Astrocyte of the spinal cord (primary cell): Measurements from ENCODE around the gene RAB31.
A peak's percentile ranks its signal among the peaks of the same experiment; 100 is the strongest.
"Not testable (repeated sequence)": the region's sequence is repeated elsewhere in the genome, so short reads cannot be mapped to it uniquely, and the experiment has no call there.

Experiments used
- DNase-seq: peaks from one replicate; pipeline ENCODE4 v3.0.0; 2011; ENCODE audit warnings: low read depth, low spot score
- H3K4me3 ChIP-seq: 2 replicates; pipeline ENCODE4 v1.5.1; 2011; ENCODE audit warnings: low read depth, mild to moderate bottlenecking, low read length, moderate library complexity
- CTCF ChIP-seq: IDR thresholded peaks from 2 replicates; pipeline ENCODE4 v1.5.1; 2012; ENCODE audit warnings: low read depth, mild to moderate bottlenecking, low read length, inconsistent platforms
- in situ Hi-C: cut with HindIII; loops from 2 replicates; pipeline ENCODE4 v1.10.0; 2017; ENCODE audit warnings: low sequenced_read_pairs

The RAB31 gene

GRCh38 chr18:9898792-9899549, 190.9 kb downstream of the RAB31 start:
- H3K4me3 ChIP-seq: no peak overlapping the region
- no peak for DNase-seq
- in situ Hi-C loops: no loop called here
- TF ChIP-seq CTCF: no peak

DNA sequence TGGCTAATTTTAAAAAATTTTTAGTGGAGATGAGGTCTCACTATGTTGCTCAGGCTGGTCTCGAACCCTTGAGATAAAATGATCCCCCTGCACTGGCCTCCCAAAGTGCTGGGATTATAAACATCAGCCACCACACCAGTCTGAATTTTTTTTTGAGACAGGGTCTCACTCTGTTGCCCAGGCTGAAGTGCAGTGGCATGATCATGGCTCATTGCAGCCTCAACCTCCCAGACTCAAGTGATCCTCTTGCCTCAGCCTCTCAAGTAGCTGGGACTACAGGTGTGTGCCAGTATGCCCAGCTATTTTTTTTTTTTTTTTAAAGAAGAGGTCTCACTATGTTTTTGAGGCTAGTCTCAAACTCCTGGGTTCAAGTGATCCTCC, 191.4 kb downstream of the RAB31 start:
- in situ Hi-C loops, H3K4me3 ChIP-seq, DNase-seq: not testable (repeated sequence)

DNA sequence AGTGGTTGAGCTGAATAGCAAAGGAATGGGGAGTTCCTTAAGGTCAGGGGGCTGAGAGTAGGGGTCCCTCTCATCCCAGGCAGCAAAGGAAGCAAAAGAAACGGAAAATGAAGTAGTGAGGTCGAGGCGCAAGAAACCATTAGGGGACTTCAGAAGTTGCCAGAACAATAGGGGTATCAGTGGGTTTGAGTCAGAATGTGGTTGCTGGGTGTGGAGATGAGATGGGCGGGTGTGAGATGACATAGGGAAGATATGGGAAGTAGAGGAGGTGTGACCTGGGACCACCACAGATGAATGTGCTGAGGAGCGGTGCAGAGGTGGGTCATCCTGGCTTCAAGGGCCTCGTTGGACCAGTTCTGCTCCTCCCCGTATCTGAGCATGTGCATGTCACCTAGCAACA, 192.6 kb downstream of the RAB31 start:
- in situ Hi-C loops: no loop called here
- TF ChIP-seq CTCF: no peak
- H3K4me3 ChIP-seq: no peak overlapping the region
- DNase-seq: no peak

- TF ChIP-seq CTCF: no peak
- DNase-seq: no peak
- in situ Hi-C loops: no loop called here
- no peak overlapping the region for H3K4me3 ChIP-seq
Measured at GRCh38 chr18:9901377-9901776, 193.3 kb downstream of the RAB31 start.

DNA sequence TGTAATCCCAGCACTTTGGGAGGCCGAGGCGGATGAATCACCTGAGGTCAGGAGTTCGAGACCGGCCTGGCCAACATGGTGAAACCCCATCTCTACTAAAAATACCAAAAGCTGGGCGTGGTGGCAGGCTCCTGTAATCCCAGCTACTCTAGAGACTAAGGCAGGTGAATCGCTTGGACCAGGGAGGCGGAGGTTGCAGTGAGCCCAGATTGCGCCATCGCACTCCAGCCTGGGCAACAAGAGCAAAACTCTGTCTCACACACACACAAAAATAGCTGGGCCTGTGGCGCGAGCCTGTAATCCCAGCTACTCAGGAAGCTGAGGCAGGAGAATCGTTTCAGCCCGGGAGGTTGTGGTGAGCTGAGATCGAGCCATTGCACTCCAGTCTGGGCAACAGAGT, 194.2 kb downstream of the RAB31 start:
- H3K4me3 ChIP-seq, in situ Hi-C loops, DNase-seq: not testable (repeated sequence)

DNA sequence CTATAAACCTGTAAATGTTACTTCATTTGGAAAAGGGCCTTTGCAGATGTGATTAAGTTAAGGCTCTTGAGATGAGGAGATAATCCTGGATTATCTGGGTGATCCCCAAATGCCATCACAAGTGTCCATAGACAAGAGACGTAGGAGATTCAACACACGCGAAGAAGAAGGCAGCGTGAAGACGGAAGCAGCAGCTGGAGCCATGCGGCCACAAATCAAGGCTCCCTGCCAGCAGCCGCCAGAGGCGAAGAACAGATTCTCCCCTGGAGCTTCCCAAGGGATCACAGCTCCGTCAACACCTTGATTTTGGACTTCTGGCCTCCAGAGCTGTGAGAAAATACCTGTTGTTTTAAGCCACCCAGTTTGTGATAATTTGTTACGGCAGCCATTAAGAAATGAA, 194.7 kb downstream of the RAB31 start:
- no peak overlapping the region for H3K4me3 ChIP-seq
- TF ChIP-seq CTCF: no peak
- in situ Hi-C loops: no loop called here
- DNase-seq: no peak

- no peak overlapping the region for H3K4me3 ChIP-seq
- DNase-seq: peak; percentile 17
- no peak for TF ChIP-seq CTCF
- in situ Hi-C loops: no loop called here
Measured at GRCh38 chr18:9905401-9905922, 197.4 kb downstream of the RAB31 start.
